SKM-1 treated with dmso at 0.1 percent for 144 hours (cell line): ENCODE measurements around the gene SPRR2F.
"Not testable (repeated sequence)": the region's sequence is repeated elsewhere in the genome, so short reads cannot be mapped to it uniquely, and the experiment has no call there.

Source experiments
- DNase-seq: peaks from one replicate; lab custom pipeline; 2025; ENCODE audit not compliant: unreplicated experiment; lab: John Stamatoyannopoulos, UW

SPRR2F gene, protein sequence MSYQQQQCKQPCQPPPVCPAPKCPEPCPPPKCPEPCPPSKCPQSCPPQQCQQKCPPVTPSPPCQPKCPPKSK

DNA sequence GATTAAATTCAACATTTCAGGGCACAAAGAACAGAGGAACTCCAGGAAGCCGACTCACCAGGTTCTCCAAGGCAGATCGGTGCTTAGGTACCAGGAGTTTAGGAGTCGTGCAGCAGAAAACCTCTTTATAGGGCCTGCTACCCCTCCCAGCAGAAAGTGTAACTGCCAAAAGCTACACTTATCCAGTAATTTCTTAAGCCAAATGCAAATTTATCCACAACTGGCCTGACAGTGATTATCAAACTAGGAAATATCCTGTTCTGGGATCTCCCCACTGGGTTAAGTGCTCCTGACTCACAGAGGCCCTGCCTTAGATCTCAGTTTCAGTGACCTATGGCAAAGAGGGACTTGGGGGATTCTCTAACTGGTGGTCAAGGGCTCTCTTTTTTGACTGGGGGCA, at the start of gene SPRR2F:
Gene SPRR2F, minus strand, starts transcription at position 101 of the 400 bp plus-strand sequence. CDS start 783 bp downstream, outside the sequence.
- DNase-seq: no peak

DNA sequence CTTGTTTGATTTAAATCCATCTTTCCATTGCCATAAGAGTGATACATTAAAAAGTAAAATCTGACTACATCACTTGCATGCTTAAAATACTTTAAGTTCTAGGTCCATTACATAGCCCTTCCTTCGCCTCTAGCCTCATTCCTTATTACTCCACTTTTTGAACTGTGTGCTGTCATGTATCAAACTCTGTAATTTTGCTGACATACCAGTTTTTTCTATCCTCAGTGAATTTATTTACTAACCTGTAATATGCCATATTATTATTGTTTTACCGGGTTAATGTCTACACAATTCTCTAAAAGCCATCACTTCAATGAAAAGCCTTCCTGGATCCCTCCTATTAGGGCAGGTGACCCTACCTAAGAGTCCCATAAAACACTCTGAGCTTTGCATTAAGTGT, 42.2 kb upstream of the SPRR2F start:
- DNase-seq: no peak

DNA sequence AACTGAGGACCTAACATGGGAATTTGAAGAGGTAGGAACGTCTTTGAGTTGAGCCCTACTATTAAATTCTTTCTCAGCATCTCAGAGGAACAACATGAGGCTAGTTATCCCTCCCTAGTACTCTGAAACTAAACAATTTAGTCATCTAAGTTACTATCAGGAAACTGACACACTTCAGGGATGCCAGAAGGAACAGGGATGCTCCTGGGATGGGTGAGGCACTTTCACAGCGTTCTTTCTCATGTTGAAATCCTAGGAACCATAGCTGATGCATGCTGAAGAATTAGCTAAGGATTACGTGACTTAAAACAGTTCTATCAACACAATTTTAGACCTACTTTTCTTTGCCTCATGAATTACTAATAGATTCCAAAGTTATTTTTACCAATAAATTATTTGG, 39.2 kb upstream of the SPRR2F start:
- DNase-seq: no peak

DNA sequence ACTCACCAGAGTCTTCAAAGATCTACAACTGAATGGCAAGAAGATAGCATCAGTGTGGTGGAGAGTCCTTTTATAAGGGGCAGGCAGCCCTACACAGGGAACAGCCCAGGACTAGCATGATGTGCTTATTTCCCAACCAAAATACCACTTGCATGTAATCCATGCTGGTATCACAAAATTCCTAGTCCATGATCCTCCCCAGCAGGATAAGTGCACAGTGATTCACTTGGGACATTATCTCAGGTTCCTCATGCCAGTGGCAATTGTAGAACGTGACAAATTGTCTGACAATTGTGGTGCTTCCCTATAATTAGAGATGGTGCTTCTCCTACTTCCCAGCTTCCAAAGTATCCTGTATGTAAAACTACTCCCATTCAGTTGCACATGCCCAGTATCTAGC, 37.5 kb upstream of the SPRR2F start, which contains the start of gene SPRR2G:
Gene SPRR2G, minus strand, starts transcription at position 45 of the 400 bp plus-strand sequence. CDS start 780 bp downstream, outside the sequence.
- DNase-seq: no peak

DNA sequence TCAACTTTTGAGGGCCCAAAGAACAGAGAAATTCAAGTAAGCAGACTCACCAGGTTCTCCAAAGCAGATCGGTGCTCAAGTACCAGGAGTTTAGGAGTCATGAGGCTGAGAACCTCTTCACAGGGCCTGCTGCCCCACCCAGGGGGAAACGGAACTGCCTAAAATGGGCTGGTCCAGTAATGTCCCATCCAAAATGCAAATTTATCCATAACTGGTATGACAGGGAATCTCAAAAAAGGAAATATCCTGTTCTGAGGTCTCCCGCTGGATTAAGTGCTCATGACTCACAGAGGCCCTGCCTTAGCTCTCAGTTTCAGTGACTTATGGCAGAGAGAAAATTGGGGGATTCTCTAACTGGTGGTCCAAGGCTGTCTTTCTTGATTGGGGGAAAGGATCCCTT, 28.1 kb upstream of the SPRR2F start:
- no peak for DNase-seq

DNA sequence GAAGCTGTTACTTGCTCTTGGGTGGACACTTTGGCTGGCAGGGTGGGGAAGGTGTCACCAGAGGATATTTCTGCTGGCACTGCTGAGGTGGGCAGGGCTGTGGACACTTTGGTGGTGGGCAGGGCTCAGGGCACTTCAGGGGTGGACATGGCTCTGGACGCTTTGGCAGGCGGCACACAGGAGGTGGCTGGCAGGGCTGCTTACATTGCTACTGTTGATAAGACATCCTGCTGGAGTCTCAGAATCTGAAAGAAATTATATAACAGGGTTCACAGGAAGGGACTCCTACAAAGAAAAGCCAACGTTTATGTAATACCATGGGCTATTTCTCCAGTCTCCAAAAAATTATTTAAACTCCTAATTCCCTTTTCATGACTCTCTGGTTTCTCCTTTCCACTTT, 27.2 kb upstream of the SPRR2F start:
- DNase-seq: no peak

DNA sequence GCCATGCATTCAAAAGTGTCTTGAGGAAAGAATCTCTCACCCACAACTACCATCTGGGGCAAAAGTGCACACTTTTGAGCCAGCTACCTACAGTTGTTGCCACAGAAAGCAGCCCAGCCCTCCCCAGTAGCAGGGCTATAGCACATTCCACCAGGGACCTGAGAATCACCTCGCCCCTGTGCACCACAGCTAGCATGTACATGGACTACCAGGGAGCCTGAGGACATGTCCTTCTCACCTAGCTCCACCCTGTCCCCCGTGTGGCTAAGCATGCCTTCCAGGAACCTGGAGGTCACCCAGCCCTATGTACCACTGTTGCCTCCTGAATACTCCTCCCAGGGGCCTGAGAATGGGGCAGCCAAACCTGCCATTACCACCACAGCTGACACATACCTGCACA, 20.4 kb upstream of the SPRR2F start:
- DNase-seq: no peak

DNA sequence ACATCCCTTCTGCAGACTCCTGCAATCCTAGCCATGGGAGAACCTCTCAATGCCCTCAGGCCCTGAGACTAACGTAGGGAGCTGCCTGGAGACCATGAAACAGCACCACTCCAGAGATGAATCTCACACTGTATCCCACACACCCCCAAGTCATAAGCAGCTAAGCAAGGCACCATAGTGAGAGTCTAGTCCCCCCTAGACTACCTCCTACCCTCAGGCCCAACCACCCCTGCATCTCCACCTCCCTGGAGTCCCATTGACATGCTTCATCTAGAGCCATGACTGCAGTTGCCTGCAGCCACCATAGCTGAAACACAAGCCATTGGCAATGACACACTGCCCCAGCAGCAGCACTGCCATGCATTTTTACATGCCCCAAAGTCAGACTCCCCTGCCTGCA, 20.0 kb upstream of the SPRR2F start:
- no peak for DNase-seq

DNA sequence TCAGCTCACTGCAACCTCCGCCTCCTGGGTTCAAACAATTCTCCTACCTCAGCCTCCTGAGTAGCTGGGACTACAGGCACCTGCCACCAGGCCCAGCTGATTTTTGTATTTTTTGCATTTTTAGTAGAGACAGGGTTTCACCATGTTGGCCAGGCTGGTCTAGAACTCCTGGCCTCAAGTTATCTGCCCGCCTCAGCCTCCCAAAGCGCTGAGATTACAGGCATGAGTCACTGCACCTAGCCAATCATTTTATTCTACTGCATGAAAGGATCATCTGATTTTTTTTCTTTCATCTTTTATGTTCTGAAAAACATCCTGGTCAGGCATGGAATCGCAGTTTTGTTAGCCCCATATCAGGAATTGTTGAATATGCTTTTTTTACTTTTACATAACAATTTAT, 15.4 kb upstream of the SPRR2F start:
- not testable (repeated sequence) for DNase-seq

DNA sequence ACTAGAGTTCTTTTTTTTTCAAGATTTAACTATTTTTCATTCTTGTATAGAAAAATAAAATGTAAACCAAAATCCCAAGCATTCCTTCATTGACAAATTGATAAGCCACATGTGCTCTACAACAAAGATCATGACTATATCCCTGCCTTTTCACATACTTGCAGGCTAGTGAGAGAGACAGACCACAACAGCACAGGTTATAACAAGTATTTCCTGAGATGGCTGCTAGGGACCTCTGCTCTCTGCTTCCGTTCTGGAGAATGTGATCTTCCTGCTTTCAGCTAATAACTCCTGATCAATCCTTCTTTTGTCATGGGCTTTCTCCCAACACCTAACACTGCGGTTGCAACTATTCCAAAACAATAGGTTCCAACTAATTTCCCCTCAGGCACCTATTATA, 14.0 kb upstream of the SPRR2F start:
- DNase-seq: no peak

DNA sequence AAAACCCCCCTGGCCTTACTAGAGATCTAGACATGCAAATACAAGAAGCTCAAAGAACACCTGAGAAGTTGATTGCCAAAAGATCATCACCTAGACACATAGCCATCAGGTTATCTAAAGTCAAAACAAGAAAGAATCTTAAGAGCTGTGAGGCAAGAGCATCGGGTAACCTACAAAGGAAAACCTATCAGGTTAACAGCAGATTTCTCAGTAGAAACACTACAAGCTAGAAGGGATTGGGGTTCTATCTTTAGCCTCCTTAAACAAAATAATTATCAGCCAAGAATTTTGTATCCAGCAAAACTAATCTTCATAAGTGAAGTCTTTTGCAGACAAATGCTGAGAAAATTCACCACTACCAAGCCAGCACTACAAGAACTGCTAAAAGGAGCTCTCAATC, 12.2 kb upstream of the SPRR2F start:
- no peak for DNase-seq

DNA sequence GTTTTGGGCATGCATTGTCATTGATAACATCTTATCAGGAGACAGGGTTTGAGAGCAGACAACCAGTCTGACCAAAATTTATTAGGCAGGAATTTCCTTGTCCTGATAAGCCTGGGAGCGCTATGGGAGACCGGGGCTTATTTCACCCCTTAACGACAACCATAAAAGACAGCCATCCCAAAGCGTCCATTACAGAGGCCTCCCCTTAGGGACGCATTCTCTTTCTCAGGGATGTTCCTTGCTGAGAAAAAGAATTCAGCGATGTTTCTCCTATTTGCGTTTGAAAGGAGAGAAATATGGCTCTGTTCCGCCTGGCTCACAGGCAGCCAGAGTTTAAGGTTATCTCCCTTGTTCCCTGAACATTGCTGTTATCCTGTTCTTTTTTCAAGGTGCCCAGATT, 10.5 kb upstream of the SPRR2F start:
- not testable (repeated sequence) for DNase-seq

DNA sequence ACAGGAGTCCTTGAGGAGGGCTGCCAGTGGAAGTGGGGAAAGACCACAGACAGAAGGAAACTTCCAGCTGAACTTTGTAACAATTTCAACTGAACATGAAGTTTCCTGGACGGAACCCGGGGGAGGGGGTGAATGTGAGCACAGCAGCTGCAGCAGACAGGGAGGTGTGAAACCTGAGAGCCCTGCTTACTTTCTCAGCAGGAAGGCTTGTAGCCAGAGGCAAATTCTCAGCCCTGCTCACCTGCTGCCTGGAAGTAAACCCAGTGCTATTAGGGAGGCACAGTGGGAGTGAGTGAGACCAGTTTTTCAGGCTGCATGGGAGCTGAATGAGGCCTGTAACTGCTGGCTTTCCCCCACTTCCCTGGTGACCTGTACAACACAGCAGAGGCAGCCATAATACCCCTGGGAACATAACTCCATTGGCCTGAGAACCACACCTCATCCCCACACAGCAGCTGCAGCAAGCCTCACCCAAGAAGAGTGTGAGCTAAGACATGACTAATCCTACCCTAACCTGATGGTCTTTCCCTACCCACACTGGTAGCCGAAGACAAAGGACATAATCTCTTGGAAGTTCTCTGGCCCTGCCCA, 9.6 kb upstream of the SPRR2F start:
- no peak for DNase-seq

DNA sequence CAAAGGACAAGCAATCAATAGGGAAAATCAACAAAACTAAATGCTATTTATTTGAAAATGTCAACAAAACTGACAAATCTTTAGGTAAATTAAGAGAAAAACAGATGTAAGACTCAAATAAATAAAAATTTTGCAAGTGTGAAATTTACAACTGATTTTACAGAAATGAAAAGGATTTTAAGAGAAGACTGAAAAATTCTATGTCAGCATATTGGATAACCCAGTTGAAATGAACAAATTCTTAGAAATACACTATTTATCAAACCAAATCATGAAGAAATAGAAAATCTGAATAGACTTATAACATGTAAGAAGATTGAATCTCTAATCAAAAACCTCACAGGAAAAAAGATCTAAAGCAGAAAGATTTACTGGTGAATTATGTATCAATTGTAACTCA, 7.6 kb upstream of the SPRR2F start:
- no peak for DNase-seq

DNA sequence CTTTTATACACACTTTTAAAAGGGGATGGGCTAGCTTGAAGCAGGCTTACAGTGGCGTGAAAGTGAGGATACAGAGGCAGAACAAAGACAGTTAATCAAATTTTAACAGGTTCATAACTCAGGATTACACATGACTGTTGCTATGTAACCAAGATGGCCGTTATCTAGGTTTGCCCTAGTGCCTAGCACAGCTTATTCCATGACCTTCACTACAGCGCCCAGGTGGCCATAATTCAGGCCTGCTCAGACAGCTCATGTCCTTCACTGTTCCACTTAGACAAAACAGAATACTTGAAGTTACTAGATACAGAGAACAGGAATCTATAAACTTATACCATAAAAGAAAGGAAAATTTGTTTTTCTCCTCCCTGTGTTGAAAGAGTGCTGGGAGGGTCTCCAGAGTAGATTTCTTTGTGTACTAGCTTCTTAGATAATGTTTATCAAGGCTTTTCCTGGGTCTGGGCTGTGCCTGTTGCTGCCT, 6.2 kb upstream of the SPRR2F start:
- no peak for DNase-seq

DNA sequence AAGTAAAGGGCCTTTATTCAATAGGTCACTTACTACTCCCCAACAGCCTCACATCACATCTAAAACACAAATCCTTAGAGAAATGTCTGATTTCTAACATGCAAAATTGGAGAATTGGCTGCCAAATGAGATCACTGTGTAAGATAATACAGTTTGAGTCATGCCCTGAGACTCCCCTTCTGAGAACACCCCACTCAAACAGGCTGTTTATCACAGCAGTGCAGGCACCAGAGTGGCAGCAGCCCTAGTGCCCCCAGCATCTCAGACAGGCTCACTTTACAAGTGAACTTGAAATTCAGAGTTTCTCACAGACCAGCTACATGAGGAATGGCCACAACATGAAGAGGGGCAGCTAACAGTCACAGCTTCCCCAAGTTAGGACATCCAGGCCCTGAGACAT, 1.9 kb upstream of the SPRR2F start:
- not testable (repeated sequence) for DNase-seq

DNA sequence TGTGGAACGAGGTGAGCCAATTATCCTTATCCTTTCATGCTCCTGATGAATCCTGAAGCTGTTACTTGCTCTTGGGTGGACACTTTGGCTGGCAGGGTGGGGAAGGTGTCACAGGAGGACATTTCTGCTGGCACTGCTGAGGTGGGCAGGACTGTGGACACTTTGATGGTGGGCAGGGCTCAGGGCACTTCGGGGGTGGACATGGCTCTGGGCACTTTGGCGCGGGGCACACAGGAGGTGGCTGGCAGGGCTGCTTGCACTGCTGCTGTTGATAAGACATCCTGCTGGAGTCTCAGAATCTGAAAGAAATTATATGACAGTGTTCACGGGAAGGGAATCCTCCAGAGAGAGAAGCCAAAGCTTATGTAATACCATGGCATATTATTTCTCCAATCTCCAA, 862 bp downstream of the SPRR2F start:
- not testable (repeated sequence) for DNase-seq

DNA sequence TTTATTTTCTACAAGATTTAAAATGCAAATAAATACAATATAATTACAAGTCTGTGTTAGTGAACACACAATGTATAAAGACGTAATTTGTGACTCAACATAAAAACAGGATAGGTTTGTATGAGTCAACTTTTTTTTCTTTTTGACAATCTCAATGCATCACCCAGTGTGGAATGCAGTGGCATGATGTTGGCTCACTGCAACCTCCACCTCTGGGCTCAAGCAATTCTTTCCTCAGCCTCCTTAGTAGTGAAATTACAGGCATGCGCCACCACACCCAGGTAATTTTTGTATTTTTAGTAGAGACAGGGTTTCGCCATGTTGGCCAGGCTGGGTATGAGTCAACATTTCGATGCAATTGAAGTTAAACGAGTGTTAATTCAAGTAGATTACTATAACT, 13.1 kb downstream of the SPRR2F start:
- no peak for DNase-seq

DNA sequence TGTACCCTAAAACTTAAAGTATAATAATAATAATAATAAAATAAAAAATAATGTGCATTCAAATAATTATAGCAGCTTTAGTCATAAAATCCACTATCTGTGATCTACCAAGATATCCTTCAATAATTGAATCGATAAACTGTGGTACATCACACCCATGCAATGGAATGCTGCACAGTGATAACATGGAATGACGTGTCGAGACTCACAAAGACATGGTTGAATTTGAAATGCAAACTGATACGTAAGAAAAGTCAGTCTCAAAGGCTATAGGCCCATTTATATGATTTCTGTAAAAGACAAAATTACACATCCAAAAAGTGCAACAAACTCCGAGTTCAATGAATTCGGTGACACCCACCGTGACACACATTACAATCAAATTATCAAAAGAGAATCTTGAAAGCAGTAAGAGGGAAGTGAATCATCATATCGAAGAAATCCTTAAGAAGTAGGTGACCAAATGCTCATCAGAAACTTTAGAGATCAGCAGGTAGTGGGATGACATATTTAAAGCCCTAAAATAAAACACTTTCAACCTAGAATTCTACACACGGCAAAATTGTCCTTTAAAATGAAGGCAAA, 13.8 kb downstream of the SPRR2F start:
- DNase-seq: no peak

DNA sequence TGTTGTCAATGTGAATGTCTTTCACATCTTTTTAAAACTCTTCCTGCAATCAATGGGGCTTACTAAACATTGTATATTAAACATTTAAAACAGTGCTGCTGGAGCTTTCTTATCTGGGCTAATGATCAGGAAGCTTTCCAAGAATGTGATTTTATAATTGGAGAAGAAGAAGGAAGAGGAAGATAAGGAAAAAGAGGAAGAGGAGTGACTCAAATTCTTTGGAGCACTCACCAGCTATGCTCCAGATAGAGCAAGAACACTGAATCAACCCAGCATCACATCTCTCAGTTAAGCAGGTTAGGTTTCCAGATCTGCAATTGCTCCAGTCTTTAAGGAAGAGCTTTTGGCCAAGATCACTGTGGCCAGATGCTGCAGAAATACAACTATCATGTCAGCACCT, 17.6 kb downstream of the SPRR2F start:
- DNase-seq: no peak

DNA sequence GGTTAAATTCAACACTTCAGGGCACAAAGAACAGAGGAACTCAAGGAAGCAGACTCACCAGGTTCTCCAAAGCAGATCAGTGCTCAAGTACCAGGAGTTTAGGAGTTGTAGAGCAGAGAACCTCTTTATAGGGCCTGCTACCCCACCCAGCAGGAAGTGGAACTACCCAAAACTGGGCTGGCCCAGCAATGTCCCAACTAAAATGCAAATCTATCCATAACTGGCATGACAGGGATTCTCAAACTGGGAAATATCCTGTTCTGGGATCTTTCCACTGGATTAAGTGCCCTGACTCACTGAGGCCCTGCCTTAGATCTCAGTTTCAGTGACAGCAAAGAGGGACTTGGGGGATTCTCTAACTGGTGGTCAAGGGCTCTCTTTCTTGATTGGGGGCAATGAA, 18.9 kb downstream of the SPRR2F start, which contains the start of gene SPRR2E:
Gene SPRR2E, minus strand, starts transcription at position 101 of the 400 bp plus-strand sequence. CDS start 775 bp downstream, outside the sequence.
- DNase-seq: no peak

DNA sequence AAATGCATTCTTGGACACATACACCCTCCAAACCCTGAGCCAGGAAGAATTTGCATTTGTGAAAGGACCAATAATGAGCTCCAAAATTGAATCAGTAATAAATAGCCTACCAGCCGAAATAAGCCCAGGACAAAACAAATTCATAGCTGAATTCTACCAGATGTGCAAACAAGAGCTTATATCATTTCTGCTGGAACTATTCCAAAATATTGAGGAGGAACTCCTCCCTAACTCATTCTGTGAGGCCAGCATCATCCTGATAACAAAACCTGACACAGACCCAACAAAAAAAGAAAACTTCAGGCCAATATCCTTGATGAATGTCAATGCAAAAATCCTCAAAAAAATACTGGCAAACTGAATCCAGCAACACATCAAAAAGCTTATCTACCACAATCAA, 25.7 kb downstream of the SPRR2F start:
- DNase-seq: no peak

DNA sequence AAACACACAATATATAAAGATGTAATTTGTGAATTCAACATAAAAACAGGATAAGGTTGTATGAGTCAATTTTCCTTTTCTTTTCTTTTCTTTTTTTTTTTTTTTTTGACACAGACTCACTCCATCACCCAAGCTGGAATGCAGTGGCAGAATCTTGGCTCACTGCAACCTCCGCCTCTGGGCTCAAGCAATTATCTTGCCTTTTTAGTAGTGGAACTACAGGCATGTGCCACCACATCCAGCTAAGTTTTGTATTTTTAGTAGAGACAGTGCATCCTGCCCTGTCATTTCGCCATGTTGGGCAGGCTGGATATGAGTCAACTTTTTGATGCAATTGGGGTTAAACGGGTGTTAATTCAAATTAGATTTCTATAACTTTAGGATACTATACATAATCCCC, 31.6 kb downstream of the SPRR2F start:
- no peak for DNase-seq
